IMR-90 (cell line): ENCODE measurements around the gene DOCK1. TPM values are rescaled to one million over a fixed set of nuclear protein-coding genes. Genes with fewer than 3 reads are reported as not detected.

Experiments
- ATAC-seq: fragments of 200-7000 bp; cut with Tn5 transposase; 2 replicates; pipeline ENCODE4 v1.9.1; 2020; ENCODE audit warnings: low read depth, mild to moderate bottlenecking, moderate library complexity
- BruUV-seq: library from RNA; stranded (reverse); fragments of 400-500 nt; replicated peaks from 2 replicates; lab custom pipeline; 2021; lab: Mats Ljungman, UMichigan
- CTCF ChIA-PET: fragments of 300-600 bp; formaldehyde crosslinking; extraction: SDS; loops from one replicate; lab custom pipeline; 2021; ENCODE audit warnings: antibody characterized with exemption; lab: Yijun Ruan, JAX
- POLR2A ChIA-PET: fragments of 300-600 bp; sonication (Branson Sonifier 250); formaldehyde crosslinking; loops from one replicate; lab custom pipeline; 2022; ENCODE audit warnings: antibody characterized with exemption; ENCODE audit not compliant: unreplicated experiment; lab: Charles Lee
- DNase-seq: peaks from one replicate; pipeline ENCODE4 v3.0.0; 2013
- H2AFZ ChIP-seq: replicated peaks from 2 replicates; pipeline ENCODE3; 2013; ENCODE audit warnings: low read length, mild to moderate bottlenecking; ENCODE audit not compliant: poor library complexity
- H2AK5ac ChIP-seq: 2 replicates; pipeline ENCODE4 v1.6.1; 2013; ENCODE audit warnings: low read depth, low read length, inconsistent platforms
- H2AK9ac ChIP-seq: replicated peaks from 2 replicates; pipeline ENCODE3; 2013; ENCODE audit warnings: mild to moderate bottlenecking, low read depth, low read length, moderate library complexity; ENCODE audit not compliant: poor library complexity
- H2BK120ac ChIP-seq: 2 replicates; pipeline ENCODE4 v1.6.1; 2013; ENCODE audit warnings: low read depth, low read length, inconsistent platforms
- H2BK15ac ChIP-seq: 3 replicates; pipeline ENCODE4 v1.6.1; 2013; ENCODE audit warnings: low read depth, low read length, inconsistent platforms
- H2BK20ac ChIP-seq: 2 replicates; pipeline ENCODE4 v1.6.1; 2013; ENCODE audit warnings: low read depth, mild to moderate bottlenecking, inconsistent platforms, low read length, moderate library complexity
- H2BK5ac ChIP-seq: 2 replicates; pipeline ENCODE4 v1.6.1; 2013; ENCODE audit warnings: mild to moderate bottlenecking, low read depth, low read length, inconsistent platforms; ENCODE audit not compliant: poor library complexity, severe bottlenecking
- H3K14ac ChIP-seq: replicated peaks from 2 replicates; pipeline ENCODE4 v1.6.1; 2013; ENCODE audit warnings: low read depth, low read length, inconsistent platforms
- H3K18ac ChIP-seq: 2 replicates; pipeline ENCODE4 v1.6.1; 2013; ENCODE audit warnings: low read depth, low read length, control low read depth
- H3K23ac ChIP-seq: 2 replicates; pipeline ENCODE4 v1.6.1; 2013; ENCODE audit warnings: low read depth, low read length, inconsistent platforms
- H3K27ac ChIP-seq: 2 replicates; pipeline ENCODE4 v1.5.1; 2013; ENCODE audit warnings: mild to moderate bottlenecking, control low read depth, low read length; ENCODE audit not compliant: insufficient read depth
- H3K27me3 ChIP-seq: 2 replicates; pipeline ENCODE4 v1.6.1; 2013; ENCODE audit warnings: low read length; ENCODE audit not compliant: control insufficient read depth, insufficient read depth
- H3K36me3 ChIP-seq: 2 replicates; pipeline ENCODE4 v1.6.1; 2013; ENCODE audit warnings: low read length, mixed read lengths; ENCODE audit not compliant: control insufficient read depth, insufficient read depth
- H3K4ac ChIP-seq: 2 replicates; pipeline ENCODE4 v1.6.1; 2013; ENCODE audit warnings: low read depth, low read length, inconsistent platforms
- H3K4me1 ChIP-seq: 2 replicates; pipeline ENCODE4 v1.6.1; 2013; ENCODE audit warnings: low read length, mixed read lengths; ENCODE audit not compliant: control insufficient read depth, insufficient read depth
- H3K4me2 ChIP-seq: 2 replicates; pipeline ENCODE4 v1.6.1; 2013; ENCODE audit warnings: low read depth, mild to moderate bottlenecking, control low read depth, low read length, moderate library complexity
- H3K4me3 ChIP-seq: 2 replicates; pipeline ENCODE4 v1.5.1; 2013; ENCODE audit warnings: low read depth, mild to moderate bottlenecking, control low read depth, low read length, moderate library complexity; ENCODE audit not compliant: insufficient read depth
- H3K56ac ChIP-seq: 2 replicates; pipeline ENCODE4 v1.6.1; 2013; ENCODE audit warnings: low read length, inconsistent platforms; ENCODE audit not compliant: insufficient read depth; ENCODE audit errors: extremely low read depth
- H3K79me1 ChIP-seq, 2 experiments: 2 replicates each; pipeline ENCODE4 v1.6.1; 2013; ENCODE audit warnings: low read length in 2 of 2, inconsistent platforms in 1 of 2, low read depth in 1 of 2
- H3K9ac ChIP-seq: 2 replicates; pipeline ENCODE4 v1.6.1; 2013; ENCODE audit warnings: low read depth, low read length, control low read depth
- H3K9me1 ChIP-seq: 2 replicates; pipeline ENCODE4 v1.6.1; 2013; ENCODE audit warnings: low read length, inconsistent platforms; ENCODE audit not compliant: insufficient read depth
- H3K9me3 ChIP-seq: 2 replicates; pipeline ENCODE4 v1.6.1; 2013; ENCODE audit warnings: low read length; ENCODE audit not compliant: control insufficient read depth, insufficient read depth
- H4K20me1 ChIP-seq: 2 replicates; pipeline ENCODE4 v1.6.1; 2013; ENCODE audit warnings: low read length, inconsistent platforms; ENCODE audit not compliant: insufficient read depth
- H4K5ac ChIP-seq: 2 replicates; pipeline ENCODE4 v1.6.1; 2013; ENCODE audit warnings: mild to moderate bottlenecking, low read depth, low read length, control low read depth
- H4K8ac ChIP-seq, 2 experiments: 2 replicates each; pipeline ENCODE4 v1.6.1; 2013; ENCODE audit warnings: low read depth in 2 of 2, low read length in 2 of 2, control low read depth in 1 of 2, inconsistent platforms in 1 of 2
- H4K91ac ChIP-seq: 2 replicates; pipeline ENCODE4 v1.6.1; 2013; ENCODE audit warnings: low read depth, low read length, inconsistent platforms; ENCODE audit not compliant: insufficient read depth
- BHLHE40 ChIP-seq: fragments of 150-350 bp; IDR thresholded peaks from 2 replicates; pipeline ENCODE4 v1.6.1; 2016; ENCODE audit warnings: mild to moderate bottlenecking, low read depth, low read length
- MAFK ChIP-seq: IDR thresholded peaks from 2 replicates; pipeline ENCODE4 v1.6.1; 2012; ENCODE audit warnings: low read depth, low read length, improper control_type of control experiment
- MAZ ChIP-seq: IDR thresholded peaks from 2 replicates; pipeline ENCODE4 v1.6.1; 2012; ENCODE audit warnings: low read depth, mild to moderate bottlenecking, low read length, improper control_type of control experiment, moderate library complexity, borderline replicate concordance
- NFE2L2 ChIP-seq: fragments of 150-350 bp; IDR thresholded peaks from 2 replicates; pipeline ENCODE4 v1.6.1; 2016; ENCODE audit warnings: low read depth, mild to moderate bottlenecking, low read length
- RAD21 ChIP-seq: IDR thresholded peaks from 2 replicates; pipeline ENCODE4 v1.6.1; 2012; ENCODE audit warnings: low read length, improper control_type of control experiment
- RCOR1 ChIP-seq: IDR thresholded peaks from 2 replicates; pipeline ENCODE4 v1.6.1; 2012; ENCODE audit warnings: mild to moderate bottlenecking, low read length, improper control_type of control experiment; ENCODE audit not compliant: insufficient replicate concordance
- SMC3 ChIP-seq: fragments of 150-350 bp; IDR thresholded peaks from 2 replicates; pipeline ENCODE4 v1.6.1; 2016; ENCODE audit warnings: low read depth, mild to moderate bottlenecking, antibody characterized with exemption, low read length, moderate library complexity
- WGBS, 2 experiments: methylation state at CpG; one replicate each; pipeline versions ENCODE4 v1.1.5 to v1.1.7; 2013; ENCODE audit warnings: missing lambda C conversion rate in 2 of 2; ENCODE audit not compliant: insufficient read length in 1 of 2; ENCODE audit errors: extremely low coverage in 2 of 2; 5-methylcytosine and 5-hydroxymethylcytosine counted together
- dilution Hi-C: fragments of 300-500 bp; cut with HindIII; formaldehyde crosslinking; loops from one replicate; pipeline ENCODE4 v1.14.3; 2018; ENCODE audit warnings: low sequenced_read_pairs; ENCODE audit not compliant: unreplicated experiment
- in situ Hi-C: fragments of 300-500 bp; cut with MboI; formaldehyde crosslinking; loops from 3 replicates; pipeline ENCODE4 v1.14.3; 2019; ENCODE audit warnings: low sequenced_read_pairs, inconsistent platforms, mixed read lengths
- intact Hi-C: fragments of 100-400 bp; cut with micrococcal nuclease; formaldehyde crosslinking; loops from 2 replicates; pipeline ENCODE4 v1.10.0; 2022
- polyA plus RNA-seq, 3 experiments: library from polyadenylated mRNA; depleted of rRNA; stranded (reverse); fragments of >200 nt; gene quantifications; 2 replicates each; pipeline ENCODE4 v1.2.3, GENCODE V29; 2012; ENCODE audit warnings: low replicate concordance in 1 of 3
- total RNA-seq: library from RNA; depleted of rRNA; stranded (reverse); fragments of >200 nt; gene quantifications from 2 replicates; pipeline ENCODE4 v1.2.3, GENCODE V29; 2012
- TF ChIP-seq, protein P1 (sequence below): fragments of 150-350 bp; IDR thresholded peaks from 2 replicates; pipeline ENCODE4 v1.6.1; 2017; ENCODE audit warnings: mild to moderate bottlenecking, antibody characterized with exemption, low read length, low read depth
- TF ChIP-seq, protein P2 (sequence below): fragments of 150-350 bp; IDR thresholded peaks from 2 replicates; pipeline ENCODE4 v1.6.1; 2016; ENCODE audit warnings: low read depth, mild to moderate bottlenecking, low read length, moderate library complexity, borderline replicate concordance

DOCK1 gene
- total and polyA plus RNA-seq, 2 of the 4 experiments (the other 2 are of a cell fraction) = 28.2 to 71.0 TPM

DNA sequence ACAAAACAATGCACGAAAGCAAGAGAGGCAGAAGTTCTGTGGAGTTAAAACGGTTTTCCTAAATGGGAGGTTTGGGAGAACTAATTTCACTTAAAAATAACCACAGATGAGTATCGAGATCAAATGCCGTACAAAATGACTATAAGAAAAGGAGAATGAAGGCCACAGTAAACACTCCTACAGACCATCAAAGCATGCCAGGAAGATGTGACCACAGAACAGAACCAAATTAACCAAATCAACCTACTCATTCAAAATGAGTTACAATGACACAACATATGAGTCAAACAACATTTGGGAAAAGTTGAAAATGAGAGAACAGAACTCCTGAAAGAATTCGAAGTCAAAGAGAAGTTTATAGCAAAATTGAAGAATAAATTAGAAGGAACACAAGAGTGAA, 24.3 kb upstream of the DOCK1 start:
- Histone ChIP-seq H3K9ac (no peak overlapping the region), H2BK15ac (no peak overlapping the region), H4K20me1 (no peaks in the 10 kb centered on the region), H3K79me1 (no peaks in the 10 kb centered on the region), H3K27me3 (peaks cover 6% of the 10 kb centered on the region; the same call in 1 of the 2 replicates), H4K8ac (no peak overlapping the region), H2BK20ac (no peak overlapping the region), H2AFZ (no peak overlapping the region), H3K56ac (no peak overlapping the region), H3K36me3 (no peaks in the 10 kb centered on the region), H2BK5ac (no peak overlapping the region), H3K14ac (no peak overlapping the region), H2AK9ac (no peak overlapping the region), H4K5ac (no peak overlapping the region), H2BK120ac (no peak overlapping the region), H3K27ac (no peak overlapping the region), H3K4me1 (no peaks in the 10 kb centered on the region), H3K9me3 (no peaks in the 10 kb centered on the region), H3K4me3 (no peak overlapping the region), H3K4ac (no peak overlapping the region), H3K18ac (no peak overlapping the region), H3K4me2 (no peak overlapping the region), H2AK5ac (no peak overlapping the region), H3K9me1 (no peaks in the 10 kb centered on the region), H4K91ac (no peak overlapping the region), H3K23ac (no peak overlapping the region)
- POLR2A ChIA-PET = no interaction called here
- CTCF ChIA-PET = no interaction called here
- TF ChIP-seq, protein P1, sequence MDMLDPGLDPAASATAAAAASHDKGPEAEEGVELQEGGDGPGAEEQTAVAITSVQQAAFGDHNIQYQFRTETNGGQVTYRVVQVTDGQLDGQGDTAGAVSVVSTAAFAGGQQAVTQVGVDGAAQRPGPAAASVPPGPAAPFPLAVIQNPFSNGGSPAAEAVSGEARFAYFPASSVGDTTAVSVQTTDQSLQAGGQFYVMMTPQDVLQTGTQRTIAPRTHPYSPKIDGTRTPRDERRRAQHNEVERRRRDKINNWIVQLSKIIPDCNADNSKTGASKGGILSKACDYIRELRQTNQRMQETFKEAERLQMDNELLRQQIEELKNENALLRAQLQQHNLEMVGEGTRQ = no peak
- TF ChIP-seq RCOR1 = no peak
- TF ChIP-seq MAZ = no peak
- TF ChIP-seq, protein P2, sequence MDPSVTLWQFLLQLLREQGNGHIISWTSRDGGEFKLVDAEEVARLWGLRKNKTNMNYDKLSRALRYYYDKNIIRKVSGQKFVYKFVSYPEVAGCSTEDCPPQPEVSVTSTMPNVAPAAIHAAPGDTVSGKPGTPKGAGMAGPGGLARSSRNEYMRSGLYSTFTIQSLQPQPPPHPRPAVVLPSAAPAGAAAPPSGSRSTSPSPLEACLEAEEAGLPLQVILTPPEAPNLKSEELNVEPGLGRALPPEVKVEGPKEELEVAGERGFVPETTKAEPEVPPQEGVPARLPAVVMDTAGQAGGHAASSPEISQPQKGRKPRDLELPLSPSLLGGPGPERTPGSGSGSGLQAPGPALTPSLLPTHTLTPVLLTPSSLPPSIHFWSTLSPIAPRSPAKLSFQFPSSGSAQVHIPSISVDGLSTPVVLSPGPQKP = no peak
- TF ChIP-seq RAD21 = no peak
- no peak for TF ChIP-seq MAFK
- no peak for TF ChIP-seq NFE2L2
- no peak for TF ChIP-seq SMC3
- TF ChIP-seq BHLHE40 = no peak
- WGBS, 2 experiments = no CpG with 5 or more reads among the region's 5 CpGs
- no peak for ATAC-seq
- dilution Hi-C loops = no loop called here
- no peak for DNase-seq
- no TSS peak for BruUV-seq
- in situ Hi-C loops = no loop called here
- intact Hi-C loops = no loop called here
